Activated naive CD4-positive, alpha-beta T cell treated with anti-CD3 and anti-CD28 coated beads, Interleukin-2, amount 10 ng/mL, durations not matched to agents 7 days and 5 days (primary cell): ENCODE data around the gene TRMT1.

Experiments used
- CTCF ChIA-PET: fragments of 350-600 bp; sonication (Branson Sonifier 250); formaldehyde crosslinking; loops from one replicate; lab custom pipeline; 2021; ENCODE audit warnings: antibody characterized with exemption; lab: Charles Lee
- DNase-seq: peaks from one replicate; pipeline ENCODE4 v3.0.0-alpha.2; 2020
- H3K27ac Mint-ChIP-seq: one replicate; pipeline ENCODE4 v1.8.0; 2021; ENCODE audit warnings: mild to moderate bottlenecking, moderate library complexity, mixed read lengths
- H3K27me3 Mint-ChIP-seq: one replicate; pipeline ENCODE4 v1.8.0; 2021; ENCODE audit warnings: mild to moderate bottlenecking, mixed read lengths
- H3K36me3 Mint-ChIP-seq: one replicate; pipeline ENCODE4 v1.8.0; 2021; ENCODE audit warnings: mixed read lengths
- H3K4me1 Mint-ChIP-seq: one replicate; pipeline ENCODE4 v1.8.0; 2021; ENCODE audit warnings: mixed read lengths
- H3K4me3 Mint-ChIP-seq: one replicate; pipeline ENCODE4 v1.8.0; 2021; ENCODE audit warnings: mild to moderate bottlenecking, moderate library complexity, mixed read lengths
- H3K9me3 Mint-ChIP-seq: one replicate; pipeline ENCODE4 v1.8.0; 2021; ENCODE audit warnings: mixed read lengths

Gene TRMT1

GRCh38 chr19:13055213-13056051 lies 61.1 kb downstream of the TRMT1 start:
- H3K27me3 Mint-ChIP-seq, result peaks cover 78% of the 10 kb centered on the region
- no peaks in the 10 kb centered on the region for H3K9me3 Mint-ChIP-seq
- no peaks in the 10 kb centered on the region for H3K36me3 Mint-ChIP-seq
- H3K4me1 Mint-ChIP-seq, result peaks cover 7% of the 10 kb centered on the region
- CTCF ChIA-PET, result interaction anchor here (0.9 kb wide), 1 partner anchor 21 kb away, joined by 3 read pairs; no protein-coding TSS in a partner anchor
- H3K27ac Mint-ChIP-seq, result no peak overlapping the region
- no peak for DNase-seq
- H3K4me3 Mint-ChIP-seq, result no peak overlapping the region
